ENCODE data around the gene ARF1.

- TF ChIP-seq CTCF (IDR thresholded peaks at IDR 0.05), result no peak
- TF ChIP-seq POLR2A (IDR thresholded peaks at IDR 0.05), result no peak
Observed at GRCh38 chr1:228120351-228120750, 37.8 kb downstream of the ARF1 start.
